Iris pigment epithelial cell (primary cell): ENCODE results near the gene MEI4.
"Not testable (repeated sequence)": the region's sequence is repeated elsewhere in the genome, so short reads cannot be mapped to it uniquely, and the experiment has no call there.

Source experiments
- DNase-seq: peaks from one replicate; pipeline ENCODE4 v3.0.0-alpha.2; 2011; ENCODE audit warnings: low read depth

MEI4 gene

GRCh38 chr6:77816766-77817270 lies 164.0 kb downstream of the MEI4 start:
- no peak for DNase-seq

DNA sequence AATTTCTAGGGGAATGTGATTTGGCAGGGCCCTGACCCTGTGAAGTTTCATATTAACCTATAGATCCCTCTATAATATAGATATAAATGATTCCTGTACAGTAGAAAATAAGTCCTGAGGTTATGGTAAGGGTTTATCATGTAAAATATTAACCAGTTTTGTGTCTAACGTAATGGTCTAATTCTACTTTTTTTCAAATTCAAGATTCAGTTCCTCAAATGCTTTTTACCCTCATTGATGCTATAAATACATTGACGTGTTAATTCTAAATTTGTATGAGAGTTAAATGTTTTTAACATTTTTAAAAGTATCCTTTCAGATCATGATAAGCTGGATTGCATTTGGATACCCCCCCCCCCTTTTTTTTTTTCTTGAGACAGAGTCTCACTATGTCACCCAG lies 169.4 kb downstream of the MEI4 start:
- no peak for DNase-seq

- DNase-seq, result no peak
Observed at GRCh38 chr6:77825204-77825603, 172.4 kb downstream of the MEI4 start.

GRCh38 chr6:77829736-77830135 lies 176.9 kb downstream of the MEI4 start:
- DNase-seq, result no peak

DNA sequence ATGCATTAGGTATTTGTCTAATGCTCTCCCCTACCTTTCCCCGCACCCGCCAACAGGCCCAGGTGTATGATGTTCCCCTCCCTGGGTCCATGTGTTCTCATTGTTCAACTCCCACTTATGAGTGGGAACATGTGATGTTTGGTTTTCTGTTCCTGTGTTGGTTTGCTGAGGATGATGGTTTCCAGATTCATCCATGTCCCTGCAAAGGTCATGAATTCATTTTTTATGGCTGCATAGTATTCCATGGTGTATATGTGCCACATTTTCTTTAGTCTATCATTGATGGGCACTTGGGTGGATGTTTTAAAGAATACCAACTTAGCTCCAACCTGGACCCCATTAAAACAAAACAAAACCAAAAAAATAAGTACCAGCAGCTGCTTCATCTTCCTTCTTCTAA lies 180.9 kb downstream of the MEI4 start:
- not testable (repeated sequence) for DNase-seq

- no peak for DNase-seq
Observed at GRCh38 chr6:77834591-77834996, 181.8 kb downstream of the MEI4 start.

DNA sequence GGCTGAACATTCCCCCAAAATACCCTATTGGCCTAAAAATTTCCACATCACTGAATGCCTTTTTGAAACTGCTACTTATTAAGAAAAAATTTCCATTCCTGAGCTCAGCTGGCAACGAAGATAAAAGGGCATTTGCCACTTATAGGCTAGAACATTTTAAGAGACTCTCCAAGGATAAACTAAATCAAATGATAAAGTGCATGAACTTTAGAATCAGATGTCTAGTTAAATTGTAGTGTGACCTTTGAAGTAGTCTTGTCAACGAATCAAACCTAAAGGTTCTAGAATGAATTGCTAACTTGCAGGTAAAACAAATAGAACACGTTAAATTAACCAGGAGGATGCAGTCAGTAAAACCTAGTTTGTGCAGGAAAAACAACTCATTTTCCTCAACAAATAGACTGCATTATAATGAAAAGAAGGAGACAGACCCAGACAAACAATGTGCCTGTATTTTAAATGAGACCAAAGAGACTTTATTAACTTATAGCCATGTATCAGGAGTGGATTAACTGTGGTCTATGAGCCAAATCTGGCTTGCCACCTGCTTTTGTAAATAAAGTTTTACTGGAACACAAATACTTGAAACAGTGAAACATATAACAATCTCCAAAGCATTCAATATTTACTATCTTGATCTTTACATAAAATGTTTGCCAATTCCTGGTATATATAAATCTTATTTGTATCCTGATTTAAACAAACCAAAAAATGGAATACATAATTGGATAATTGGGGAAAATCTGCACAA lies 184.4 kb downstream of the MEI4 start:
- DNase-seq, result no peak

DNA sequence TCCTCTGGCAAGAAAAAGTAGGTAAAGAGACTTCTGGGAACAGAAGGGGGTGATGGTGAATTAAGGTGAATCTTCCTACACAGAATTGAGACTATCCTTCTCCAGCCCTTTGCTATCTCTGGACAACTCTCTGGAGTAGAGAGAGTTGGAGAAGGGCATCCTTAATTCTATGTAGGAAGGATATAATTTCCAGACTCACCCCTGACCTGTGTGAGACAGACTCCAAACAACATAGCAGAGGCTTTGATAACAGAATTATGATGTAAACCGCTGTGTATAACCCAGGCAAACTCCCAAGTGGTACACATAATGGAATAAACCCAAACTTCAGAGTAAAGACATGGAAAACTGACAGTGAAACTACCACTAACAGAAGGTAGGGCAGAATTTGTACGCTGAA lies 186.5 kb downstream of the MEI4 start:
- DNase-seq, result no peak

DNA sequence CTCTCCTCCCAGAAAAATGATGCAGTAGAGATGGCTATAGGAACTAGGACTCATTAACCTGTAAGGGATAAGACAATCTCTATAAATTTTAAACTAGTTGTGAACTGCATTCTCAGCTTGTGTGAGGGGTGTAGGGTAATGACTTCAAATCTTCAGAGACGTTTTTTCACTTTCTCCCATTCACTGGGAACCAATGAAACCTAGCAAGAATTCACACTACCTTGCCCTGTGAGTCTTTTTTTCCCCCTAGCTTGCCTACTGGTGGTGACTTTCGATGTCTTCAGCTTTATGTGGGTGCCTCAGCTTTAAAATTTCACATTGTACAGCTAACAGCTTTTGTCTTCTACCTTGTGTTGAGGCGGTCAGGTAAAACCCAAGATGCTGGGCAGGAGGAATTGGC lies 192.0 kb downstream of the MEI4 start:
- DNase-seq, result no peak

DNA sequence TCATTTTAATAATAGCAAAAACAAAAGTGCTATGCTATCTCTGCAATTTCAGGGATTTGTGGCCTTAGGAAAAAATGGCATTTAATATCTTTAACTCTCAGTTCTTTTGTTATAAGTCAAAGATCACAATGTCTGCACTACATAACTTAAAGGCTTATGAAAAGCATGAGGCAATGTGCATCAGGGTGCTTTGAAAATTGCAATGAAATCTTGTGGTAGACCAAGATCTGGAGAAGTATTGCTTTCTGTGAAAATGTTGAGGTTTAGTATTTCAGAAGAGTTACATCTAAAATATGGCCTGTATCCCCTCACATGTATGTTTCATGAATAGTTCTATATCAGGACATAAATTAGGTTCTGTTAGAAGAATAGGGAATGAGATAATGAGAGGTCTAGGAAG lies 200.6 kb downstream of the MEI4 start:
- no peak for DNase-seq

DNA sequence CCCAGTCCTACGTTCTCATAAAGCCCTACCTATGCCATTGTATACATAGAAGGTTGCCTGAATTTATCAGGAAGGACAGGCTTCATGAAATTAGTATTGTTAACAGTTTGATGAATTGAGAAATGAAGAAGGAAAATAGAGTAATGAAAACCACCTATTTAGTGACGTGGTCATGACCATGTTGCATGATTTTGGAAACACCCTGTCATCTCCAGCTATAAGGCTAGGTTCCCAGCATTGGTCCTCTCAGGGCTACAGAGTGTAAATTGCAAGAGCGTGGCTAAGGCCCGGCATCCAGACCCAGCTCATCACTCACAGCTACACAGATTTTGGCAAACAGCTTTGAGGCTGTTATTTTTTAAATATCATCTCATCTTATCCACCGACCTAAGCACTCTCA lies 203.6 kb downstream of the MEI4 start:
- no peak for DNase-seq

DNA sequence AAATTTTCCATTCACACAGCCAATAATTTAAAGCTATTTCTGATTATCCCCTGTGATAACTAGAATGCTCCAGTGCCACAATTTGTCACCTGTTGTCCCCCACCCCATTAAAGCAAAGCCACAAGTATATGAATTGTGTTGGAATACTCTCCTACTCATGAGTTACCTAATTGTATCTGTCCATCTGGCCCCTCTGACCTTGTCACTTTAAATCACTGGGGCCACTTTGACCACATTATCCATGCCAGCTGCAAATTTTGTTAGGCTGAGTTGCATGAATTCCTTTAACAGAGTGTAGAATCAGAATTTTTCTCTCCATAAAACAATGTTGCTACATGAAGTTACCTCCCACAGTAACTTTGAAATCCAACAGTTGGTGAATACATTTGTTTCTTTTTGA lies 204.6 kb downstream of the MEI4 start:
- DNase-seq, result no peak

GRCh38 chr6:77876300-77876699 lies 223.5 kb downstream of the MEI4 start:
- DNase-seq, result peak; percentile 65

- no peak for DNase-seq
Observed at GRCh38 chr6:77879527-77879926, 226.7 kb downstream of the MEI4 start.

GRCh38 chr6:77880501-77880900 lies 227.7 kb downstream of the MEI4 start:
- peak; percentile 92 for DNase-seq

GRCh38 chr6:77883851-77884250 lies 231.0 kb downstream of the MEI4 start:
- DNase-seq, result peak; percentile 4

DNA sequence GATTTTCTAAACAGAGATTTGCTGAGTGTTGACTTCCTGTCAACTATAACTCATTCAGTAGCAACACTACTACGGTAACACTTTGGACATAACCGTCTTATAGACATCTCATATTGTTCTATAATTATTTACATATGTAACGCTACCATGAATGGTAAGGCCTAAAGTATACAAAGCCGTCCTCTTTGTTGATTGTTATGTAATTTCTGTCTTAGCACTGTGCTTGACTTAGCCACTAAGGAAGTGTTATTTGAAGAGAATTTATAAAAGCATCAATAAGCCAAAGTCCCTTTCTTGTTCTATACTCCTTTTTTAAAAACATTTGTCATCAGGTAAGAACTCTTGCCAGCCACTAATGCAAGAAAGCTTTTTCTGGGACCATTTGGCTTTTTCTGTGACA lies 240.6 kb downstream of the MEI4 start:
- no peak for DNase-seq

- no peak for DNase-seq
Observed at GRCh38 chr6:77906070-77906469, 253.2 kb downstream of the MEI4 start.

DNA sequence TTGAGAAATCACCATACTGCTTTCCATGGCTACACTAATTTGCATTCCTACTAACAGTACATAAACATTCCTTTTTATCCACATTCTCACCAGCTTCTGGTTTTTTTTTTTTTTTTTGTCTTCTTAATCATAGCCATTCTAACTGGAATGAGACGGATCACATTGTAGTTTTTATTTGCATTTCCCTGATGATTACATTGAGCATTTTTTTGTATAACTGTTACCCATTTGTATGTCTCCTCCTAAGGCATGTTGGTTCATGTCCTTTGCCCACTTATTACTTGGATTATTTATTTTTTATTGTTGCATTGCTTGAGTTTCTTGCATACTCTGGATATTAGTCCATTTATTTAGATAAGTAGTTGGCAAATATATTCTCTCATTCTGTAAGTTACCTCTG lies 258.0 kb downstream of the MEI4 start:
- DNase-seq, result no peak

GRCh38 chr6:77926198-77926751 lies 273.4 kb downstream of the MEI4 start:
- DNase-seq, result peak; percentile 30

GRCh38 chr6:77930382-77930781 lies 277.5 kb downstream of the MEI4 start:
- no peak for DNase-seq

DNA sequence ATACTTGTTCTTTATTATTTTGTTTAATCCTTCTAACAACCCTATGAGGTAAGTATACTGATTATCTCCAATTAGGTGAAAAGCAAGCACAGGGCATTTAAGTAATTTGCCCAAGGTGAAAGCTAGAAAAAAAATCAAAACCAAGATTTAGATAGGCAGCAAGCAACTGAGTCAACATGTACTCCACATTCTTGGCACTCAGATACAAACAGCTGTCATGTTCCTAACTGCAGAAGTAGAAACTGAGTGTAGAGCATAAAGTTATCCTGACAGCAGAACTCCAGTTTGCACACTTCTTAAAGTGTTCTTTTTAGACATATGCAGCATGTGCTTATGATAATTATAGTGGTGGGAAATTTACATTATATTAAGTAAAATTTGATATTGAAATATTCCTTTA lies 278.1 kb downstream of the MEI4 start:
- DNase-seq, result no peak

DNA sequence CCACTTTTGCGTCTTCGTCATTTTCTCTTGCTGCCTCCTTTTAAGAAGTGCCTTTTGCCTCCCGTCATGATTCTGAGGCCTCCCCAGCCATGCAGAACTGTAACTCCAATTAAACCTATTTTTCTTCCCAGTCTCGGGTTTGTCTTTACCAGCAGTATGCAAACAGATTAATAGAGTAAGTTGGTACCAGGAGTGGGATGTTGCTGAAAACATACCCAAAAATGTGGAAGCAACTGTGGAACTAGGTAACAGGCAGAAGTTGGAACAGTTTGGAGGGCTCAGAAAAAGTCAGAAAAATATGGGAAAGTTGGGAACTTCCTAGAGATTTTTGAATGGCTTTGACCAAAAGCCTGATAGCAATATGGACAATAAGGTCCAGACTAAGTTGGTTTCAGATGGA lies 309.2 kb downstream of the MEI4 start:
- DNase-seq, result no peak

DNA sequence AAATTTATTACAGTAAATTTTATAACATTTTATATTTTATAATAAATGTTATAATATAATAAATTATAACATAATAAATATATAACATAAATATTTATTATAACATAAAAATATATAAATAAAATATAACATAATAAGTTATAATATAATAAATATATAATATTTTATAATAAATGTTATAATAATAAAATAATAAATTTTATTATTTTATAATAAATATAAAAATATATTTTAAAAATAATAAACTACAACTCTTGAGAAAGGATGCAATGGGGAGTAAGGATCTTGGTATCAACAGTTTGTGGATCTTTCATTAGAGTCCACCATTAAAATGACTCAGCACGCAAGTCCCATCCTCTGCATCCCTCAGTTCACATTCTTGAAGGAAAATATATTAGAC lies 312.6 kb downstream of the MEI4 start:
- no peak for DNase-seq
